Right lobe of liver (tissue), 6 donors: ENCODE results near the gene DRC1. TPM values are rescaled to one million over a fixed set of nuclear protein-coding genes. Genes with fewer than 3 reads are reported as not detected.

Experiments used
- ATAC-seq, 4 donors: fragments of 200-7000 bp; cut with Tn5 transposase; one replicate each; pipeline ENCODE4 v1.9.1; 2020; ENCODE audit warnings: mild to moderate bottlenecking in 4 of 4, moderate library complexity in 4 of 4
- DNase-seq, 3 donors: peaks; one replicate each; pipeline ENCODE4 v3.0.0-alpha.2; 2020
- H3K27ac ChIP-seq, 3 donors: fragments of 200-600 bp; one replicate each; pipeline ENCODE4 v1.8.0; 2022
- H3K27me3 ChIP-seq, 2 donors: fragments of 200-600 bp; one replicate each; pipeline ENCODE4 v1.8.0; 2022
- H3K36me3 ChIP-seq, 4 donors: fragments of 200-600 bp; sonication (generic) in 1 of 4; one replicate each; pipeline versions ENCODE4 v1.5.1 to v1.8.0; 2017 to 2022; ENCODE audit warnings: control low read depth in 1 of 4
- H3K4me1 ChIP-seq, 4 donors: fragments of 200-600 bp; sonication (generic) in 1 of 4; one replicate each; pipeline versions ENCODE4 v1.5.1 to v1.8.0; 2017 to 2022; ENCODE audit warnings: control low read depth in 1 of 4
- H3K4me3 ChIP-seq, 3 donors: fragments of 200-600 bp; one replicate each; pipeline ENCODE4 v1.8.0; 2022
- H3K9me3 ChIP-seq, 4 donors: fragments of 200-600 bp; sonication (generic) in 1 of 4; one replicate each; pipeline versions ENCODE4 v1.5.1 to v1.8.0; 2017 to 2022; ENCODE audit warnings: control low read depth in 1 of 4
- CTCF ChIP-seq, 4 donors: fragments of 200-600 bp in 3 of 4; fragments of 450-650 bp in 1 of 4; IDR thresholded peaks; one replicate each; pipeline versions ENCODE4 v1.5.1 to v1.8.0; 2016 to 2022; ENCODE audit warnings: antibody characterized with exemption in 4 of 4, mild to moderate bottlenecking in 2 of 4
- POLR2A ChIP-seq: fragments of 450-650 bp; IDR thresholded peaks from one replicate; pipeline ENCODE4 v1.6.1; 2017; ENCODE audit warnings: antibody characterized with exemption, mild to moderate bottlenecking
- WGBS: methylation state at CpG from one replicate; pipeline ENCODE4 v1.1.6; 2018; ENCODE audit warnings: low coverage, low lambda C conversion rate; ENCODE audit not compliant: insufficient coverage; ENCODE audit errors: missing lambda C conversion rate; 5-methylcytosine and 5-hydroxymethylcytosine counted together
- intact Hi-C, 2 donors: fragments of 100-400 bp; cut with DNase I; formaldehyde crosslinking; loops; one replicate each; pipeline versions ENCODE4 v1.11.2 to v1.14.1; 2022
- total RNA-seq, 6 experiments: library from RNA; depleted of rRNA in 2 of 6; stranded (reverse); fragments of >200 nt in 2 of 6; fragmentation: NEBNext Ultra II Directional in 3 of 6; extraction: Animal tissue kit (Norgen Biotek cat#: 25700) in 3 of 6; gene quantifications; one replicate each; pipeline versions ENCODE4 v1.1.0 to v1.2.4, GENCODE V29; 2016 to 2023
- donor health status: DM: no; HTN: yes; CAD: no.
- donor health status: DM: no; HTN: no; CAD: no.
- donor health status: DM: no; HTN: no; CAD: no.
- donor health status: DM: no; HTN: yes; CAD: no.
- donor health status: DM: no; HTN: yes; CAD: no.

The DRC1 gene
- total RNA-seq, 6 experiments from 2014 or later: 0.31 TPM; not detected in 4

- H3K4me1 ChIP-seq: peaks cover 0 to 15% (median 6%) of the 10 kb centered on the region in 4 donors
- no peak overlapping the region for H3K4me3 ChIP-seq
- no peak overlapping the region for H3K27ac ChIP-seq
- 91% methylated on average over 4 of the region's 19 CpGs for WGBS
- DNase-seq: peak in 1 of 3 donors; percentile 27
- no peaks in the 10 kb centered on the region for H3K27me3 ChIP-seq
- H3K9me3 ChIP-seq: no peaks in the 10 kb centered on the region
- ATAC-seq: no peak
- no peaks in the 10 kb centered on the region for H3K36me3 ChIP-seq
- TF ChIP-seq CTCF (IDR thresholded peaks at IDR 0.05) (no peak), POLR2A (no peak)
- intact Hi-C loops: no loop called here
Observed at GRCh38 chr2:26489213-26489850, 87.6 kb downstream of the DRC1 start.

GRCh38 chr2:26491563-26492167 is 89.9 kb downstream of the DRC1 start:
- Histone ChIP-seq H3K36me3 (no peaks in the 10 kb centered on the region), H3K27me3 (no peaks in the 10 kb centered on the region), H3K4me3 (no peak overlapping the region), H3K27ac (no peak overlapping the region), H3K4me1 (peaks cover 0 to 12% (median 5%) of the 10 kb centered on the region in 4 donors), H3K9me3 (no peaks in the 10 kb centered on the region)
- WGBS: 22% methylated on average over 8 of the region's 8 CpGs
- ATAC-seq: peak; percentile 92 to 96 (median 94)
- DNase-seq: peak; percentile 82 to 90 (median 89)
- TF ChIP-seq CTCF (IDR thresholded peaks at IDR 0.05) (no peak), POLR2A (no peak)
- intact Hi-C loops: no loop called here

GRCh38 chr2:26492749-26493515 is 91.2 kb downstream of the DRC1 start:
- TF ChIP-seq POLR2A: no peak
- TF ChIP-seq CTCF (IDR thresholded peaks at IDR 0.05): no peak
- Histone ChIP-seq H3K4me1 (peaks cover 0 to 12% (median 5%) of the 10 kb centered on the region in 4 donors), H3K27ac (no peak overlapping the region), H3K9me3 (no peaks in the 10 kb centered on the region), H3K36me3 (no peaks in the 10 kb centered on the region), H3K27me3 (no peaks in the 10 kb centered on the region), H3K4me3 (no peak overlapping the region)
- ATAC-seq (no peak), DNase-seq (peak in 1 of 3 donors; percentile 44)
- WGBS: 75% methylated on average over 3 of the region's 7 CpGs
- intact Hi-C loops: no loop called here

- H3K27me3 ChIP-seq: no peaks in the 10 kb centered on the region
- intact Hi-C loops: no loop called here
- 74% methylated on average over 9 of the region's 10 CpGs for WGBS
- peak in 1 of 4 donors; percentile 25 for ATAC-seq
- no peak overlapping the region for H3K27ac ChIP-seq
- H3K9me3 ChIP-seq: no peaks in the 10 kb centered on the region
- DNase-seq: no peak
- peaks cover 0 to 12% (median 5%) of the 10 kb centered on the region in 4 donors for H3K4me1 ChIP-seq
- TF ChIP-seq CTCF (IDR thresholded peaks at IDR 0.05) (no peak), POLR2A (no peak)
- no peaks in the 10 kb centered on the region for H3K36me3 ChIP-seq
- H3K4me3 ChIP-seq: no peak overlapping the region
Observed at GRCh38 chr2:26493566-26493965, 91.8 kb downstream of the DRC1 start.
